Astrocyte of the cerebellum (primary cell): ENCODE results near the gene TIA1.
A peak's percentile ranks its signal among the peaks of the same experiment; 100 is the strongest.

Experiments used
- DNase-seq: peaks from one replicate; pipeline ENCODE4 v3.0.0-alpha.2; 2011; ENCODE audit warnings: low read depth
- H3K4me3 ChIP-seq: 2 replicates; pipeline ENCODE4 v1.5.1; 2011; ENCODE audit warnings: mild to moderate bottlenecking, low read depth, low read length, moderate library complexity
- CTCF ChIP-seq: IDR thresholded peaks from 2 replicates; pipeline ENCODE4 v1.5.1; 2012; ENCODE audit warnings: low read length, low read depth, moderate library complexity, mild to moderate bottlenecking; ENCODE audit errors: missing control alignments
- in situ Hi-C: cut with HindIII; loops from 2 replicates; pipeline ENCODE4 v1.10.0; 2017; ENCODE audit warnings: low sequenced_read_pairs

TIA1 gene

GRCh38 chr2:70201831-70202230 is 46.6 kb downstream of the TIA1 start:
- TF ChIP-seq CTCF, result no peak
- in situ Hi-C loops, result no loop called here
- H3K4me3 ChIP-seq, result no peak overlapping the region
- no peak for DNase-seq

- DNase-seq, result no peak
- H3K4me3 ChIP-seq, result no peak overlapping the region
- in situ Hi-C loops, result no loop called here
- TF ChIP-seq CTCF, result no peak
Measured at GRCh38 chr2:70201225-70201768, 47.1 kb downstream of the TIA1 start.

- in situ Hi-C loops, result no loop called here
- no peak overlapping the region for H3K4me3 ChIP-seq
- no peak for TF ChIP-seq CTCF
- no peak for DNase-seq
Measured at GRCh38 chr2:70199320-70199864, 49.0 kb downstream of the TIA1 start.

GRCh38 chr2:70192516-70192915 is 55.9 kb downstream of the TIA1 start:
- no peak for TF ChIP-seq CTCF

GRCh38 chr2:70191244-70191735 is 57.1 kb downstream of the TIA1 start:
- peak overlapping the region; percentile 79 for H3K4me3 ChIP-seq
- in situ Hi-C loops, result no loop called here
- no peak for TF ChIP-seq CTCF
- DNase-seq, result no peak

More at GRCh38 chr2:70192516-70192915, 55.9 kb downstream of the TIA1 start:
- DNase-seq, result no peak
- no peak overlapping the region for H3K4me3 ChIP-seq
- in situ Hi-C loops, result no loop called here

GRCh38 chr2:70190418-70191243 is 57.8 kb downstream of the TIA1 start, which contains the start of gene C2orf42:
TSS of gene C2orf42 (minus strand) at chr2:70191019. CDS start at chr2:70181985, 9,034 bp downstream.
- TF ChIP-seq CTCF, result peak; percentile 15
- peak; percentile 93 for DNase-seq
- in situ Hi-C loops, result no loop called here
- H3K4me3 ChIP-seq, result peak within 1 kb of the TSS; percentile 79
